GM12878 (cell line): ENCODE data around the gene CFAP47. TPM values are rescaled to one million over a fixed set of nuclear protein-coding genes. Genes with fewer than 3 reads are reported as not detected.

ENCODE experiments used
- ATAC-seq: fragments of 200-7000 bp; cut with Tn5 transposase; 3 replicates; pipeline ENCODE4 v1.9.1; 2020; ENCODE audit warnings: mild to moderate bottlenecking, moderate library complexity
- BruUV-seq: library from RNA; stranded (reverse); fragments of 400-500 nt; replicated peaks from 2 replicates; lab custom pipeline; 2021; lab: Mats Ljungman, UMichigan
- CTCF ChIA-PET: fragments of 300-600 bp; sonication (Branson Sonifier 250); formaldehyde crosslinking; extraction: SDS; loops from one replicate; lab custom pipeline; 2021; ENCODE audit warnings: inconsistent platforms; lab: Yijun Ruan, JAX
- POLR2A ChIA-PET: fragments of 350-600 bp; formaldehyde crosslinking; extraction: SDS; loops from one replicate; lab custom pipeline; 2021; ENCODE audit warnings: inconsistent platforms; lab: Charles Lee
- RAD21 ChIA-PET: fragments of 300-600 bp; sonication (Branson Sonifier 250); formaldehyde crosslinking; loops from one replicate; lab custom pipeline; 2023; ENCODE audit warnings: antibody characterized with exemption; ENCODE audit not compliant: unreplicated experiment; lab: Charles Lee
- SMC1A ChIA-PET: fragments of 300-600 bp; sonication (Branson Sonifier 250); formaldehyde crosslinking; loops from one replicate; lab custom pipeline; 2023; ENCODE audit not compliant: unreplicated experiment, uncharacterized antibody; lab: Charles Lee
- DNase-seq: peaks from one replicate; pipeline ENCODE4 v3.0.0-alpha.2; 2011; ENCODE audit warnings: low read depth, low spot score
- FAIRE-seq: peaks from 3 replicates; lab custom pipeline; 2011; peaks lifted over from hg19 to GRCh38; lab: Jason Lieb, UNC
- H2AFZ ChIP-seq: 2 replicates; pipeline ENCODE4 v1.6.0; 2011; ENCODE audit warnings: low read depth, low read length, control low read depth; ENCODE audit not compliant: control insufficient read depth
- H3K27ac ChIP-seq: 2 replicates; pipeline ENCODE4 v1.5.1; 2011; ENCODE audit warnings: control low read depth; ENCODE audit not compliant: control insufficient read depth, insufficient read depth
- H3K27me3 ChIP-seq, 2 experiments: replicated peaks in 1 of 2; 2 replicates each; pipeline versions ENCODE4 v1.6.0 to v1.6.1; 2011; ENCODE audit warnings: low read length in 1 of 2; ENCODE audit not compliant: control insufficient read depth in 2 of 2, insufficient read depth in 2 of 2
- H3K36me3 ChIP-seq, 2 experiments: 2 replicates each; pipeline ENCODE4 v1.5.1; 2011; ENCODE audit warnings: low read length in 1 of 2; ENCODE audit not compliant: control insufficient read depth in 2 of 2, insufficient read depth in 2 of 2
- H3K4me1 ChIP-seq: 2 replicates; pipeline ENCODE4 v1.6.1; 2011; ENCODE audit warnings: mild to moderate bottlenecking, low read length, moderate library complexity, mixed read lengths; ENCODE audit not compliant: control insufficient read depth, insufficient read depth
- H3K4me2 ChIP-seq: 2 replicates; pipeline ENCODE4 v1.6.0; 2011; ENCODE audit warnings: control low read depth; ENCODE audit not compliant: control insufficient read depth, insufficient read depth
- H3K4me3 ChIP-seq: fragments of 200-600 bp; sonication (generic); 2 replicates; pipeline ENCODE4 v1.5.1; 2016
- H3K79me2 ChIP-seq: 2 replicates; pipeline ENCODE4 v1.6.0; 2011; ENCODE audit warnings: low read length; ENCODE audit not compliant: control insufficient read depth, insufficient read depth
- H3K9ac ChIP-seq: 2 replicates; pipeline ENCODE4 v1.8.0; 2011; ENCODE audit warnings: low read length, control low read depth, mixed read lengths; ENCODE audit not compliant: control insufficient read depth, insufficient read depth
- H3K9me3 ChIP-seq: replicated peaks from 3 replicates; pipeline ENCODE4 v1.5.1; 2011; ENCODE audit warnings: mild to moderate bottlenecking, low read length; ENCODE audit not compliant: control insufficient read depth, insufficient read depth
- H4K20me1 ChIP-seq: 2 replicates; pipeline ENCODE4 v1.6.0; 2011; ENCODE audit not compliant: control insufficient read depth, insufficient read depth
- ETV6 ChIP-seq, 2 experiments: fragments of 450-650 bp in 1 of 2; IDR thresholded peaks in 1 of 2; conservative IDR thresholded peaks in 1 of 2; 2 replicates each; pipeline ENCODE4 v1.6.1; 2014; ENCODE audit warnings: antibody characterized with exemption in 1 of 2, borderline replicate concordance in 1 of 2, low read depth in 1 of 2, mild to moderate bottlenecking in 1 of 2, moderate library complexity in 1 of 2
- KDM1A ChIP-seq: fragments of 200-600 bp; sonication (generic); IDR thresholded peaks from 2 replicates; pipeline ENCODE4 v1.6.1; 2016; ENCODE audit warnings: borderline replicate concordance
- MEF2B ChIP-seq: fragments of 450-650 bp; IDR thresholded peaks from 2 replicates; pipeline ENCODE4 v1.6.1; 2018; ENCODE audit warnings: mild to moderate bottlenecking, moderate library complexity; ENCODE audit not compliant: partially characterized antibody, poor library complexity, severe bottlenecking
- MXI1 ChIP-seq: fragments of 150-350 bp; IDR thresholded peaks from 2 replicates; pipeline ENCODE4 v1.6.1; 2011; ENCODE audit warnings: low read depth, mild to moderate bottlenecking, inconsistent platforms, low read length, improper control_type of control experiment
- NFYB ChIP-seq: IDR thresholded peaks from 2 replicates; pipeline ENCODE4 v1.6.1; 2011; ENCODE audit warnings: low read depth, mild to moderate bottlenecking, low read length, improper control_type of control experiment, moderate library complexity; ENCODE audit not compliant: insufficient read depth
- NR2F1 ChIP-seq: fragments of 450-650 bp; conservative IDR thresholded peaks from 2 replicates; pipeline ENCODE4 v1.6.1; 2017; ENCODE audit warnings: mild to moderate bottlenecking
- SPI1 ChIP-seq: IDR thresholded peaks from 2 replicates; pipeline ENCODE4 v1.6.1; 2011; ENCODE audit warnings: low read depth, mild to moderate bottlenecking, low read length, moderate library complexity, borderline replicate concordance; ENCODE audit not compliant: insufficient read depth
- YY1 ChIP-seq: IDR thresholded peaks from 2 replicates; pipeline ENCODE4 v1.6.1; 2011; ENCODE audit warnings: low read depth, mild to moderate bottlenecking, low read length
- ZNF384 ChIP-seq: IDR thresholded peaks from 2 replicates; pipeline ENCODE4 v1.6.1; 2012; ENCODE audit warnings: low read depth, mild to moderate bottlenecking, low read length, improper control_type of control experiment, borderline replicate concordance
- ZNF622 ChIP-seq: fragments of 450-650 bp; IDR thresholded peaks from 2 replicates; pipeline ENCODE4 v1.6.1; 2017; ENCODE audit warnings: mild to moderate bottlenecking, inconsistent platforms
- WGBS: methylation state at CpG from one replicate; pipeline ENCODE4 v1.1.6; 2016; ENCODE audit warnings: low lambda C conversion rate; ENCODE audit not compliant: insufficient replicate concordance, insufficient coverage; ENCODE audit errors: missing lambda C conversion rate; 5-methylcytosine and 5-hydroxymethylcytosine counted together
- in situ Hi-C: fragments of 300-500 bp; cut with MboI; formaldehyde crosslinking; loops from 9 replicates; pipeline ENCODE4 v1.14.3; 2018; ENCODE audit warnings: mixed read lengths
- intact Hi-C: fragments of 100-400 bp; cut with micrococcal nuclease; formaldehyde crosslinking; loops from one replicate; pipeline ENCODE4 v1.14.2; 2022; ENCODE audit not compliant: unreplicated experiment
- polyA plus RNA-seq, 11 experiments: library from polyadenylated mRNA; depleted of rRNA in 4 of 11; unstranded in 6 of 11; stranded (reverse) in 5 of 11; fragments of >200 nt; fragmentation: Nextera tagmentation in 4 of 11; fragmentation: Illumina TruSeq in 1 of 11; extraction: Ambion mirVana in 4 of 11; extraction: Trizol in 1 of 11; gene quantifications; 1 replicate in 1 of 11; 2 replicates in 10 of 11; pipeline versions ENCODE4 v1.2.1 to v1.2.3, GENCODE V29; 2011 to 2016; ENCODE audit warnings: inconsistent platforms in 2 of 11, missing spikeins in 2 of 11, low read depth in 1 of 11
- total RNA-seq, 4 experiments: library from RNA; depleted of rRNA in 3 of 4; stranded (reverse); fragments of >200 nt in 3 of 4; fragmentation: Illumina TruSeq in 1 of 4; extraction: Trizol in 1 of 4; gene quantifications; 2 replicates each; pipeline versions ENCODE4 v1.2.1 to v1.2.3, GENCODE V29; 2013 to 2021
- TF ChIP-seq, protein P1 (sequence below): fragments of 450-650 bp; IDR thresholded peaks from 2 replicates; pipeline ENCODE4 v1.6.1; 2016; ENCODE audit warnings: mild to moderate bottlenecking
- TF ChIP-seq, protein P2 (sequence below): IDR thresholded peaks from 2 replicates; pipeline ENCODE4 v1.6.1; 2012; ENCODE audit warnings: low read depth, low read length, improper control_type of control experiment
- TF ChIP-seq, protein P3 (sequence below): fragments of 450-650 bp; IDR thresholded peaks from 2 replicates; pipeline ENCODE4 v1.6.1; 2016; ENCODE audit warnings: mild to moderate bottlenecking, moderate library complexity, borderline replicate concordance
- TF ChIP-seq, protein P4 (sequence below): IDR thresholded peaks from 2 replicates; pipeline ENCODE4 v1.6.1; 2011; ENCODE audit warnings: borderline replicate concordance, low read depth, mild to moderate bottlenecking, moderate library complexity, low read length; ENCODE audit not compliant: insufficient read depth, poor library complexity, severe bottlenecking

The CFAP47 gene
- total and polyA plus RNA-seq, 10 of the 15 experiments (the other 5 are each of a cell fraction or from before 2014, with no cell fraction given), result 0.02 to 0.88 (median 0.06) TPM; not detected in 3

DNA sequence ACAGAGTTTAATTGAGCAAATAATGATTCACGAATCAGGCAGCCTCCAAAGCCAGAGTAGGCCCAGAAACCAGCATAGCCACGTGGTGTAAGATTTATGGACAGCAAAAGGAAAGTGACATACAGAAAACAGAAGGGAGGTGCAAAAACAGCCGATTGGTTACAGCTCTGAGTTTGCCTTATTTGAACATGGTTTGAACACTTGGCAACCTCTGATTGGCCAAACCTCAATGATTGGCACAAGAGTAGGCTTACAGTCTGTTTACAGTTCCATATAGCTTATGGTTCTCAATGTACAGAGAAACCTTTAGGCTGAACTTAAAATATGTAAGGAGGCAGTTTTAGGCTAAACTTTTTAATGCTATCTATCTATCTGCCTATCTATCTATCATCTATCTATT is 394.8 kb downstream of the CFAP47 start:
- BruUV-seq, result no TSS peak
- intact Hi-C loops (no loop called here), in situ Hi-C loops (no loop called here)
- H3K4me3 ChIP-seq, result no peak overlapping the region
- H3K4me2 ChIP-seq, result no peak overlapping the region
- WGBS, result 0% methylated on average over 3 of the region's 3 CpGs
- H3K4me1 ChIP-seq, result no peaks in the 10 kb centered on the region
- ChIA-PET POLR2A (no interaction called here), SMC1A (no interaction called here), CTCF (no interaction called here), RAD21 (no interaction called here)
- H3K27ac ChIP-seq, result no peak overlapping the region
- H3K9ac ChIP-seq, result no peak overlapping the region
- H4K20me1 ChIP-seq, result no peaks in the 10 kb centered on the region
- peak; percentile 70 for FAIRE-seq
- no peaks in the 10 kb centered on the region for H3K79me2 ChIP-seq
- no peak for DNase-seq
- no peaks in the 10 kb centered on the region for H3K36me3 ChIP-seq
- no peaks in the 10 kb centered on the region for H3K9me3 ChIP-seq
- ATAC-seq, result no peak
- no peak overlapping the region for H2AFZ ChIP-seq
- H3K27me3 ChIP-seq, result no peaks in the 10 kb centered on the region
- no peak for TF ChIP-seq YY1
- TF ChIP-seq MEF2B, result no peak
- TF ChIP-seq NR2F1, result no peak
- TF ChIP-seq MXI1, result no peak
- no peak for TF ChIP-seq ZNF622
- TF ChIP-seq, protein P1, sequence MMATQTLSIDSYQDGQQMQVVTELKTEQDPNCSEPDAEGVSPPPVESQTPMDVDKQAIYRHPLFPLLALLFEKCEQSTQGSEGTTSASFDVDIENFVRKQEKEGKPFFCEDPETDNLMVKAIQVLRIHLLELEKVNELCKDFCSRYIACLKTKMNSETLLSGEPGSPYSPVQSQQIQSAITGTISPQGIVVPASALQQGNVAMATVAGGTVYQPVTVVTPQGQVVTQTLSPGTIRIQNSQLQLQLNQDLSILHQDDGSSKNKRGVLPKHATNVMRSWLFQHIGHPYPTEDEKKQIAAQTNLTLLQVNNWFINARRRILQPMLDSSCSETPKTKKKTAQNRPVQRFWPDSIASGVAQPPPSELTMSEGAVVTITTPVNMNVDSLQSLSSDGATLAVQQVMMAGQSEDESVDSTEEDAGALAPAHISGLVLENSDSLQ, result peak; percentile 54; the same call in 1 of the 2 replicates
- peak; percentile 67 for TF ChIP-seq NFYB
- no peak for TF ChIP-seq KDM1A
- TF ChIP-seq, protein P2, sequence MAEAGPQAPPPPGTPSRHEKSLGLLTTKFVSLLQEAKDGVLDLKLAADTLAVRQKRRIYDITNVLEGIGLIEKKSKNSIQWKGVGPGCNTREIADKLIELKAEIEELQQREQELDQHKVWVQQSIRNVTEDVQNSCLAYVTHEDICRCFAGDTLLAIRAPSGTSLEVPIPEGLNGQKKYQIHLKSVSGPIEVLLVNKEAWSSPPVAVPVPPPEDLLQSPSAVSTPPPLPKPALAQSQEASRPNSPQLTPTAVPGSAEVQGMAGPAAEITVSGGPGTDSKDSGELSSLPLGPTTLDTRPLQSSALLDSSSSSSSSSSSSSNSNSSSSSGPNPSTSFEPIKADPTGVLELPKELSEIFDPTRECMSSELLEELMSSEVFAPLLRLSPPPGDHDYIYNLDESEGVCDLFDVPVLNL, result no peak
- TF ChIP-seq ETV6 (conservative IDR thresholded peaks at IDR 0.05 in 1 of 2, IDR thresholded peaks at IDR 0.05 in 1 of 2; ENCODE audit: borderline replicate concordance in 1 of 2, low read depth in 1 of 2), result no peak
- no peak for TF ChIP-seq ZNF384
- TF ChIP-seq, protein P3, sequence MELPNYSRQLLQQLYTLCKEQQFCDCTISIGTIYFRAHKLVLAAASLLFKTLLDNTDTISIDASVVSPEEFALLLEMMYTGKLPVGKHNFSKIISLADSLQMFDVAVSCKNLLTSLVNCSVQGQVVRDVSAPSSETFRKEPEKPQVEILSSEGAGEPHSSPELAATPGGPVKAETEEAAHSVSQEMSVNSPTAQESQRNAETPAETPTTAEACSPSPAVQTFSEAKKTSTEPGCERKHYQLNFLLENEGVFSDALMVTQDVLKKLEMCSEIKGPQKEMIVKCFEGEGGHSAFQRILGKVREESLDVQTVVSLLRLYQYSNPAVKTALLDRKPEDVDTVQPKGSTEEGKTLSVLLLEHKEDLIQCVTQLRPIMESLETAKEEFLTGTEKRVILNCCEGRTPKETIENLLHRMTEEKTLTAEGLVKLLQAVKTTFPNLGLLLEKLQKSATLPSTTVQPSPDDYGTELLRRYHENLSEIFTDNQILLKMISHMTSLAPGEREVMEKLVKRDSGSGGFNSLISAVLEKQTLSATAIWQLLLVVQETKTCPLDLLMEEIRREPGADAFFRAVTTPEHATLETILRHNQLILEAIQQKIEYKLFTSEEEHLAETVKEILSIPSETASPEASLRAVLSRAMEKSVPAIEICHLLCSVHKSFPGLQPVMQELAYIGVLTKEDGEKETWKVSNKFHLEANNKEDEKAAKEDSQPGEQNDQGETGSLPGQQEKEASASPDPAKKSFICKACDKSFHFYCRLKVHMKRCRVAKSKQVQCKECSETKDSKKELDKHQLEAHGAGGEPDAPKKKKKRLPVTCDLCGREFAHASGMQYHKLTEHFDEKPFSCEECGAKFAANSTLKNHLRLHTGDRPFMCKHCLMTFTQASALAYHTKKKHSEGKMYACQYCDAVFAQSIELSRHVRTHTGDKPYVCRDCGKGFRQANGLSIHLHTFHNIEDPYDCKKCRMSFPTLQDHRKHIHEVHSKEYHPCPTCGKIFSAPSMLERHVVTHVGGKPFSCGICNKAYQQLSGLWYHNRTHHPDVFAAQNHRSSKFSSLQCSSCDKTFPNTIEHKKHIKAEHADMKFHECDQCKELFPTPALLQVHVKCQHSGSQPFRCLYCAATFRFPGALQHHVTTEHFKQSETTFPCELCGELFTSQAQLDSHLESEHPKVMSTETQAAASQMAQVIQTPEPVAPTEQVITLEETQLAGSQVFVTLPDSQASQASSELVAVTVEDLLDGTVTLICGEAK, result no peak
- no peak for TF ChIP-seq SPI1
- TF ChIP-seq, protein P4, sequence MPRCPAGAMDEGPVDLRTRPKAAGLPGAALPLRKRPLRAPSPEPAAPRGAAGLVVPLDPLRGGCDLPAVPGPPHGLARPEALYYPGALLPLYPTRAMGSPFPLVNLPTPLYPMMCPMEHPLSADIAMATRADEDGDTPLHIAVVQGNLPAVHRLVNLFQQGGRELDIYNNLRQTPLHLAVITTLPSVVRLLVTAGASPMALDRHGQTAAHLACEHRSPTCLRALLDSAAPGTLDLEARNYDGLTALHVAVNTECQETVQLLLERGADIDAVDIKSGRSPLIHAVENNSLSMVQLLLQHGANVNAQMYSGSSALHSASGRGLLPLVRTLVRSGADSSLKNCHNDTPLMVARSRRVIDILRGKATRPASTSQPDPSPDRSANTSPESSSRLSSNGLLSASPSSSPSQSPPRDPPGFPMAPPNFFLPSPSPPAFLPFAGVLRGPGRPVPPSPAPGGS, result no peak
